Spinal cord (tissue), 10 donors: Measurements from ENCODE around the gene MCM8. TPM values are rescaled to one million over a fixed set of nuclear protein-coding genes. Genes with fewer than 3 reads are reported as not detected.
"Not testable (repeated sequence)": the region's sequence is repeated elsewhere in the genome, so short reads cannot be mapped to it uniquely, and the experiment has no call there.

ENCODE experiments used
- DNase-seq, 6 donors: peaks; one replicate each; pipeline versions ENCODE4 v3.0.0 to v3.0.0-alpha.2; 2013 to 2015; ENCODE audit warnings: low spot score in 6 of 6, low read depth in 4 of 6
- H3K27ac ChIP-seq: one replicate; pipeline ENCODE4 v1.5.1; 2013; ENCODE audit warnings: low read depth, low read length, control low read depth
- H3K27me3 ChIP-seq: one replicate; pipeline ENCODE4 v1.6.1; 2013; ENCODE audit warnings: low read length; ENCODE audit not compliant: control insufficient read depth, insufficient read depth
- H3K36me3 ChIP-seq: one replicate; pipeline ENCODE4 v1.6.1; 2013; ENCODE audit warnings: low read length; ENCODE audit not compliant: control insufficient read depth, insufficient read depth
- H3K4me1 ChIP-seq: one replicate; pipeline ENCODE4 v1.6.1; 2013; ENCODE audit warnings: low read length; ENCODE audit not compliant: control insufficient read depth, insufficient read depth
- H3K4me3 ChIP-seq: one replicate; pipeline ENCODE4 v1.5.1; 2013; ENCODE audit warnings: low read depth, low read length, control low read depth
- H3K9me3 ChIP-seq: one replicate; pipeline ENCODE4 v1.6.1; 2013; ENCODE audit warnings: low read length; ENCODE audit not compliant: control insufficient read depth, insufficient read depth
- WGBS: methylation state at CpG from one replicate; pipeline ENCODE4 v1.1.5; 2013; ENCODE audit warnings: missing lambda C conversion rate; ENCODE audit not compliant: insufficient coverage; 5-methylcytosine and 5-hydroxymethylcytosine counted together
- polyA plus RNA-seq, 2 donors: library from polyadenylated mRNA; unstranded; fragments of 120-200 nt; gene quantifications; one replicate each; pipeline ENCODE4 v1.2.1, GENCODE V29; 2013; ENCODE audit not compliant: insufficient read length in 2 of 2
- total RNA-seq, 2 donors: library from RNA; depleted of rRNA in 1 of 2; stranded (reverse); fragments of 120-200 nt in 1 of 2; fragments of >200 nt in 1 of 2; gene quantifications; one replicate each; pipeline versions ENCODE4 v1.2.3 to v1.2.4, GENCODE V29; 2013 to 2014
- donor health status: healthy.

The MCM8 gene
- total and polyA plus RNA-seq, 4 donors, result 7.1 to 10.1 (median 8.5) TPM

- no peak overlapping the region for H3K27ac ChIP-seq
- H3K4me1 ChIP-seq, result peaks cover 4% of the 10 kb centered on the region
- no peaks in the 10 kb centered on the region for H3K27me3 ChIP-seq
- 60% methylated on average over 1 of the region's 3 CpGs for WGBS
- no peak overlapping the region for H3K4me3 ChIP-seq
- H3K9me3 ChIP-seq, result no peaks in the 10 kb centered on the region
- DNase-seq, result no peak
- H3K36me3 ChIP-seq, result peaks cover 16% of the 10 kb centered on the region
These were observed 63.6 kb downstream of the MCM8 start for GRCh38 chr20:6014017-6014416.

DNA sequence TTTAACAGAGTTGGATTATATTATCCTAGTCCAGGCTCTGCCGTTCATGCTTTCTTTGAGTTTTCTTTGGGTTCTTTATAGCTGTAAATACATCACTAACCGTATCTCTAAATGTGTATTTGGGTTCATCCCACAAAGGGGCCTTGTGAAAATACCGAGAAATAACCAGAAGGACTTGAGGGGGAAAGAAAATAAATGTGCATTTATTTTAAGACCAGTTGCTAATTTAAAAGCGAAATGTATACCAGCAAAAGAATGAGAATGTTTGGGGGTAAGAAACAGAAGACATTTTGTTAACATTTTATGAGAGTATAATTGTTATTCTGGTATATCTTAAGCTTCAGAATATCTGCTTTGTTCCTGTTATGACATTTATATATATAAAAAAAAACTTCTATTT is 64.5 kb downstream of the MCM8 start:
- H3K36me3 ChIP-seq, result peaks cover 16% of the 10 kb centered on the region
- DNase-seq, result no peak
- H3K4me1 ChIP-seq, result no peaks in the 10 kb centered on the region
- H3K9me3 ChIP-seq, result no peaks in the 10 kb centered on the region
- H3K27me3 ChIP-seq, result no peaks in the 10 kb centered on the region
- no peak overlapping the region for H3K27ac ChIP-seq
- WGBS, result 43% methylated on average over 1 of the region's 4 CpGs
- H3K4me3 ChIP-seq, result no peak overlapping the region

DNA sequence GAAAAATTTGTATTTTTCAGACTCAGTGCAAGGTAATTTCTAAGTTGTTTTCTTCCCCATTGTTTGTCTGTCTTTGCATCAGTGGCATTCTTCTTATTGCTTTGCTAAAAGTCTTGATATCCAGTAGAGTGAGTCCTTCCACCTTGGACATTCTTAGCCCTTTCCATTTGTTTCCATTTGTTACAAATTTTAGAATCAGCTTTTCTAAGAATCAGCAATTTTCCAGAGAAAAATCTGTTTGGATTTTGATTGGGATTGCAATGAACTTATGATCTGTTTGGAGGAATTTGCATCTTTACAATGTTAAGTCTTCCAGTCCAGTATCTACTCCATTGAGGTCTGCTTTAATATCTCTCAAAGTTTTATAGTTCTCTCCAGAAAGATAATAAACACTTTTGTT is 67.0 kb downstream of the MCM8 start:
- no peak for DNase-seq
- no peaks in the 10 kb centered on the region for H3K9me3 ChIP-seq
- H3K36me3 ChIP-seq, result peaks cover 12% of the 10 kb centered on the region
- no peak overlapping the region for H3K4me3 ChIP-seq
- H3K27ac ChIP-seq, result no peak overlapping the region
- H3K27me3 ChIP-seq, result no peaks in the 10 kb centered on the region
- H3K4me1 ChIP-seq, result no peaks in the 10 kb centered on the region

GRCh38 chr20:6017880-6018279 is 67.4 kb downstream of the MCM8 start:
- Histone ChIP-seq H3K4me1 (no peaks in the 10 kb centered on the region), H3K27me3 (no peaks in the 10 kb centered on the region), H3K36me3 (peaks cover 12% of the 10 kb centered on the region), H3K27ac (no peak overlapping the region), H3K4me3 (no peak overlapping the region), H3K9me3 (no peaks in the 10 kb centered on the region)
- WGBS, result 100% methylated on average over 1 of the region's 7 CpGs
- DNase-seq, result no peak

GRCh38 chr20:6024768-6025167 is 74.3 kb downstream of the MCM8 start:
- Histone ChIP-seq H3K9me3 (peaks cover 9% of the 10 kb centered on the region), H3K4me1 (no peaks in the 10 kb centered on the region), H3K27me3 (no peaks in the 10 kb centered on the region), H3K4me3 (no peak overlapping the region), H3K27ac (no peak overlapping the region), H3K36me3 (peaks cover 14% of the 10 kb centered on the region)
- no CpG with 5 or more reads among the region's 1 CpG for WGBS
- DNase-seq, result no peak

DNA sequence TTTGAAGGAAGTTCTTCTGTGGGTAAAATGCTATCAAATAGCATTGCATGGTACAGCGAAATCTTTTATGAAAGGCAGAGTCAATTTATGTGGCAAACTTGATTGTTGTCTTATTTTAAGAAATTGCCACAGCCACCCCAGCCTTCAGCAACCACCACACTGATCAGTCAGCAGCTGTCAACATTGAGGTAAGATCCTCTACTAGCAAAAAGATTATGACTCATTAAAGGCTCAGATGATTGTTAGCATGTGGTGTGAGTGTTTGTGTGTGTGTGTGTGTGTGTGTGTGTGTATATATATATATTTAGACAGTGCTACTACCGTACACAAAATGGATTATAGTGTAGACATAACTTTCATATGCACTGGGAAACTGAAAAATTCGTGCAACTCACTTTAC is 75.6 kb downstream of the MCM8 start:
- Histone ChIP-seq H3K36me3 (peaks cover 13% of the 10 kb centered on the region), H3K27me3 (no peaks in the 10 kb centered on the region), H3K4me1 (no peaks in the 10 kb centered on the region), H3K27ac (no peak overlapping the region), H3K4me3 (no peak overlapping the region), H3K9me3 (peaks cover 9% of the 10 kb centered on the region)
- no CpG with 5 or more reads among the region's 3 CpGs for WGBS
- DNase-seq, result no peak

DNA sequence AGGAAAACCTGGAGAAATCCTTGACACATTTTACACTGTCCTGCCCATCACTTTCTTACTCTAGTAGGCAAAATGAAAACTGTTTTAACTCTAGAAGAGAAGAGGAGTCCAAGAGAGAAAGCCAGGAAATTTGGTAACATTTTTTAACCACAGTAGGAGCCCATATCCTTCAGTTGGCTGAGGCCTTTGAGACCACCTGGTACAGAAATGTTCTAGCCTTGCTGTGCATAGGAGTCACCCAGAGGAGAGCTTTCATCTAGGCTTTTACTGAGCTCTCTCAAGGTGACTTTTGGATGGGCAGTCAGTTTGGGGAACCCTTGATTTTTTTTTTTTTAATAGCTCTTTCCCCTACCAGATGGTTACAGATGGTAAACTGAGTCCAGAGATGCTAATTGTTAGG is 78.4 kb downstream of the MCM8 start:
- no peaks in the 10 kb centered on the region for H3K27me3 ChIP-seq
- H3K4me1 ChIP-seq, result no peaks in the 10 kb centered on the region
- no peak overlapping the region for H3K4me3 ChIP-seq
- H3K27ac ChIP-seq, result no peak overlapping the region
- DNase-seq, result no peak
- peaks cover 14% of the 10 kb centered on the region for H3K36me3 ChIP-seq
- peaks cover 9% of the 10 kb centered on the region for H3K9me3 ChIP-seq

DNA sequence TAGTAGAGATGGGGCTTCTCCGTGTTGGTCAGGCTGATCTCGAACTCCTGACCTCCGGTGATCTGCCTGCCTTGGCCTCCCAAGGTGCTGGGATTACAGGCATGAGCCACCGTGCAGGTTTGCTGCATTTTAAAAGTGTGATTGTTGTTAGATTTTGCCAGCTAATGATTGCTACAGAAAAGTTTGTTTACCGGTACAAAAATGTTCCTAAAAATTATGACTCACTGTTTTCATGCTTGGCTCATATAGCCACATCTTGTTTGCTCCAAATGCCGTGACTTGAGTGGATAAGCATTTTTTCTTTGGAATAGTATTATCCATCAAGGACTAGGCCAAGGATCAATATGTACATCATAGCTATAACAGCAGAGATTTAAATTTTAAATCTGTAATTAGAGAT is 79.1 kb downstream of the MCM8 start:
- 93% methylated on average over 3 of the region's 6 CpGs for WGBS
- Histone ChIP-seq H3K4me3 (no peak overlapping the region), H3K27me3 (no peaks in the 10 kb centered on the region), H3K27ac (no peak overlapping the region), H3K4me1 (no peaks in the 10 kb centered on the region), H3K9me3 (peaks cover 8% of the 10 kb centered on the region), H3K36me3 (peaks cover 10% of the 10 kb centered on the region)
- no peak for DNase-seq

DNA sequence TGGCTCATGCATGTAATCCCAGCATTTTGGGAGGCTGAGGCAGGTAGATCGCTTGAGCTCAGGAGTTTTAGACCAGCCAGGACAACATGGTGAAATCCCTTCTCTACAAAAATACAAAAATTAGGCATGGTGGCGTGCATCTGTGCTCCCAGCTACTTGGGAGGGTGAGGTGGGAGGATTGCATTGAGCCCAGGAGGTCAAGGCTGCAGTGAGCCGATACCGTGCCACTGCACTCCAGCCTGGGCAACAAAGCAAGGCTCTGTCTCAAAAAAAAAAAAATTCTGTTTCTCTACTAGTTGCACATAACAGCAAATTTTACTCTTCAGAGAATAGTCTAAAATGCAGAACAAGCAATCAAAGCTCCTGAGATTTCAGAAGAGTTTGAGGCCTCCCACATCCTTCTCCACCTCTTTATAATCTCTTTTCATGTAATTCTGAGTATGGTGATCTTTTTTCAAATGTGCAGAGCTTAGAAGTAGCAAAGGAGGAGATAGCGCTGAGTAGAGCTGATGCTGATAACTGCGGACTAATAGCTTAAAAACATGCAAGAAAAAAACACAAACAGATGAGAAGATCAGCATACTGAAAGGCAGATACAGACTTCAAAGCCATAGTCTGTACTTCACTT is 80.1 kb downstream of the MCM8 start:
- no peaks in the 10 kb centered on the region for H3K4me1 ChIP-seq
- peaks cover under 1% of the 10 kb centered on the region for H3K9me3 ChIP-seq
- no peak overlapping the region for H3K27ac ChIP-seq
- 100% methylated on average over 1 of the region's 6 CpGs for WGBS
- H3K4me3 ChIP-seq, result no peak overlapping the region
- H3K27me3 ChIP-seq, result no peaks in the 10 kb centered on the region
- H3K36me3 ChIP-seq, result peaks cover 14% of the 10 kb centered on the region
- no peak for DNase-seq

GRCh38 chr20:6032907-6033306 is 82.5 kb downstream of the MCM8 start:
- H3K9me3 ChIP-seq, H3K27me3 ChIP-seq, H3K27ac ChIP-seq, DNase-seq, H3K4me1 ChIP-seq, H3K4me3 ChIP-seq: not testable (repeated sequence)
- H3K36me3 ChIP-seq, result peaks cover 18% of the 10 kb centered on the region
- WGBS, result 100% methylated on average over 4 of the region's 8 CpGs
